CD4-positive, alpha-beta memory T cell (primary cell): ENCODE data around the gene SDHAF1. TPM values are rescaled to one million over a fixed set of nuclear protein-coding genes. Genes with fewer than 3 reads are reported as not detected.

ENCODE experiments used
- CTCF ChIA-PET: fragments of 350-600 bp; sonication (Branson Sonifier 250); formaldehyde crosslinking; loops from one replicate; lab custom pipeline; 2021; ENCODE audit warnings: inconsistent platforms; ENCODE audit not compliant: partially characterized antibody; lab: Charles Lee
- POLR2A ChIA-PET: fragments of 350-600 bp; sonication (Branson Sonifier 250); formaldehyde crosslinking; loops from one replicate; lab custom pipeline; 2021; ENCODE audit not compliant: partially characterized antibody; lab: Charles Lee
- DNase-seq, 5 donors: peaks; one replicate each; pipeline versions ENCODE4 v3.0.0 to v3.0.0-alpha.2; 2020 to 2022; ENCODE audit warnings: mixed read lengths in 1 of 5
- H3K27ac ChIP-seq: one replicate; pipeline ENCODE4 v1.7.0; 2013; ENCODE audit warnings: low read depth, low read length
- H3K27me3 ChIP-seq: 2 replicates; pipeline ENCODE4 v1.7.0; 2013; ENCODE audit warnings: mild to moderate bottlenecking, low read length, moderate library complexity; ENCODE audit not compliant: insufficient read depth
- H3K36me3 ChIP-seq: 2 replicates; pipeline ENCODE4 v1.7.0; 2013; ENCODE audit warnings: mild to moderate bottlenecking, low read length, moderate library complexity; ENCODE audit not compliant: insufficient read depth
- H3K4me1 ChIP-seq: 2 replicates; pipeline ENCODE4 v1.7.0; 2013; ENCODE audit warnings: mild to moderate bottlenecking, low read length, moderate library complexity; ENCODE audit not compliant: insufficient read depth
- H3K4me3 ChIP-seq, 2 donors: one replicate each; pipeline ENCODE4 v1.7.0; 2013; ENCODE audit warnings: low read length in 2 of 2, mild to moderate bottlenecking in 1 of 2
- H3K9me3 ChIP-seq, 2 donors: one replicate each; pipeline ENCODE4 v1.7.0; 2013; ENCODE audit warnings: low read length in 2 of 2, control low read depth in 1 of 2; ENCODE audit not compliant: control insufficient read depth in 1 of 2
- H3K27ac Mint-ChIP-seq, 7 donors: one replicate each; pipeline ENCODE4 v1.8.0; 2020 to 2021; ENCODE audit warnings: mixed read lengths in 7 of 7, mild to moderate bottlenecking in 6 of 7, inconsistent platforms in 3 of 7, moderate library complexity in 3 of 7
- H3K27me3 Mint-ChIP-seq, 2 donors: one replicate each; pipeline ENCODE4 v1.8.0; 2020 to 2021; ENCODE audit warnings: mixed read lengths in 2 of 2
- H3K36me3 Mint-ChIP-seq, 2 donors: one replicate each; pipeline ENCODE4 v1.8.0; 2020 to 2021; ENCODE audit warnings: mixed read lengths in 2 of 2, inconsistent platforms in 1 of 2, mild to moderate bottlenecking in 1 of 2
- H3K4me1 Mint-ChIP-seq, 4 donors: one replicate each; pipeline ENCODE4 v1.8.0; 2020 to 2021; ENCODE audit warnings: mixed read lengths in 4 of 4, mild to moderate bottlenecking in 1 of 4
- H3K4me3 Mint-ChIP-seq, 8 donors: one replicate each; pipeline ENCODE4 v1.8.0; 2020 to 2021; ENCODE audit warnings: mixed read lengths in 8 of 8, mild to moderate bottlenecking in 7 of 8, moderate library complexity in 6 of 8, inconsistent platforms in 3 of 8
- H3K9me3 Mint-ChIP-seq, 8 donors: one replicate each; pipeline ENCODE4 v1.8.0; 2020 to 2021; ENCODE audit warnings: mixed read lengths in 8 of 8, mild to moderate bottlenecking in 5 of 8, inconsistent platforms in 3 of 8, moderate library complexity in 1 of 8
- intact Hi-C: fragments of 100-400 bp; cut with micrococcal nuclease; formaldehyde crosslinking; loops from one replicate; pipeline ENCODE4 v1.15.1; 2023
- polyA plus RNA-seq, 2 donors: library from polyadenylated mRNA; unstranded; fragments of 300-500 nt; fragmentation: Illumina TruSeq; gene quantifications; one replicate each; pipeline ENCODE4 v1.2.3, GENCODE V29; 2021
- total RNA-seq, 2 experiments: library from RNA; stranded (reverse); gene quantifications; one replicate each; pipeline ENCODE4 v1.2.3, GENCODE V29; 2021

The SDHAF1 gene
- total and polyA plus RNA-seq, 4 experiments from 2014 or later: 21.9 to 41.3 (median 25.8) TPM

- no peaks in the 10 kb centered on the region for H3K9me3 ChIP-seq
- Mint-ChIP-seq H3K36me3 (peaks cover 4 to 13% of the 10 kb centered on the region in 2 donors), H3K27me3 (peaks cover 0 to 2% of the 10 kb centered on the region in 2 donors), H3K4me3 (peak overlapping the region in 7 of 8 donors; percentile 13 to 29 (median 25)), H3K4me1 (peaks cover 14 to 35% (median 26%) of the 10 kb centered on the region in 4 donors), H3K27ac (peak overlapping the region in 3 of 7 donors; percentile 14 to 62 (median 52)), H3K9me3 (peaks cover 0 to 2% (median 0%) of the 10 kb centered on the region in 8 donors)
- H3K36me3 ChIP-seq: no peaks in the 10 kb centered on the region
- intact Hi-C loops: no loop called here
- CTCF ChIA-PET: interaction anchor here (1.7 kb wide), 1 partner anchor 34 kb away, joined by 8 read pairs; no protein-coding TSS in a partner anchor
- no peaks in the 10 kb centered on the region for H3K27me3 ChIP-seq
- POLR2A ChIA-PET: interaction anchor here (0.7 to 1.5 kb wide), 2 partner anchors 40 to 120 kb away, joined by 3 to 8 read pairs; no protein-coding TSS in a partner anchor
- no peak for DNase-seq
- H3K4me1 ChIP-seq: peaks cover 26% of the 10 kb centered on the region
- no peak overlapping the region for H3K27ac ChIP-seq
- H3K4me3 ChIP-seq: no peak overlapping the region
Measured at GRCh38 chr19:35992907-35993765, 1.9 kb upstream of the SDHAF1 start.

GRCh38 chr19:35993923-35994598, 927 bp upstream of the SDHAF1 start:
- Mint-ChIP-seq H3K36me3 (peaks cover 4 to 13% of the 10 kb centered on the region in 2 donors), H3K27ac (peak overlapping the region in 5 of 7 donors; percentile 27 to 82 (median 48)), H3K4me3 (peak overlapping the region; percentile 47 to 96 (median 72)), H3K4me1 (peaks cover 14 to 38% (median 28%) of the 10 kb centered on the region in 4 donors), H3K9me3 (no peaks in the 10 kb centered on the region), H3K27me3 (no peaks in the 10 kb centered on the region)
- no peak for DNase-seq
- H3K4me3 ChIP-seq: no peak overlapping the region
- intact Hi-C loops: loop anchor here (2.0 kb wide), 1 partner anchor 121 kb away; the partner anchor contains the start of genes POLR2I and TBCB
- CTCF ChIA-PET: interaction anchor here (0.7 to 1.7 kb wide), 4 partner anchors 28 to 134 kb away, joined by 3 to 8 read pairs (median 4); no protein-coding TSS in a partner anchor
- H3K4me1 ChIP-seq: peaks cover 26% of the 10 kb centered on the region
- no peaks in the 10 kb centered on the region for H3K36me3 ChIP-seq
- POLR2A ChIA-PET: interaction anchor here (0.7 to 3.2 kb wide), 9 partner anchors 18 to 121 kb away, joined by 3 to 20 read pairs (median 8); partner anchors contain the start of genes ALKBH6, POLR2I, TBCB and THAP8
- no peaks in the 10 kb centered on the region for H3K27me3 ChIP-seq
- H3K27ac ChIP-seq: no peak overlapping the region
- H3K9me3 ChIP-seq: no peaks in the 10 kb centered on the region

- H3K4me1 ChIP-seq: peaks cover 26% of the 10 kb centered on the region
- H3K9me3 ChIP-seq: no peaks in the 10 kb centered on the region
- H3K4me3 ChIP-seq: no peak overlapping the region
- H3K36me3 Mint-ChIP-seq: peaks cover 7 to 30% of the 10 kb centered on the region in 2 donors
- H3K27ac ChIP-seq: peak overlapping the region; percentile 71
- no peaks in the 10 kb centered on the region for H3K27me3 Mint-ChIP-seq
- intact Hi-C loops: no loop called here
- H3K36me3 ChIP-seq: no peaks in the 10 kb centered on the region
- peak overlapping the region; percentile 19 to 96 (median 83) for H3K27ac Mint-ChIP-seq
- H3K4me3 Mint-ChIP-seq: peak overlapping the region; percentile 85 to 91 (median 88)
- ChIA-PET CTCF (interaction anchor here (1.0 to 1.2 kb wide), 3 partner anchors 38 to 132 kb away, joined by 3 read pairs; no protein-coding TSS in a partner anchor), POLR2A (interaction anchor here (1.2 to 3.2 kb wide), 3 partner anchors 45 to 118 kb away, joined by 3 to 15 read pairs (median 3); partner anchors contain the start of genes POLR2I, TBCB, THAP8 and WDR62)
- no peak for DNase-seq
- peaks cover 23 to 56% (median 43%) of the 10 kb centered on the region in 4 donors for H3K4me1 Mint-ChIP-seq
- no peaks in the 10 kb centered on the region for H3K9me3 Mint-ChIP-seq
- H3K27me3 ChIP-seq: no peaks in the 10 kb centered on the region
Measured at GRCh38 chr19:35996777-35997176, 1.8 kb downstream of the SDHAF1 start.

- ChIA-PET POLR2A (interaction anchor here (0.6 to 1.2 kb wide), 3 partner anchors 12 to 72 kb away, joined by 3 read pairs; partner anchors contain the start of genes ALKBH6 and THAP8), CTCF (interaction anchor here (0.5 to 1.1 kb wide), 4 partner anchors 169 to 547 kb away, joined by 3 to 4 read pairs (median 4); no protein-coding TSS in a partner anchor)
- Histone ChIP-seq H3K4me1 (peaks cover 8% of the 10 kb centered on the region), H3K36me3 (no peaks in the 10 kb centered on the region), H3K9me3 (no peaks in the 10 kb centered on the region), H3K4me3 (no peak overlapping the region), H3K27me3 (no peaks in the 10 kb centered on the region), H3K27ac (no peak overlapping the region)
- DNase-seq: no peak
- intact Hi-C loops: no loop called here
- Mint-ChIP-seq H3K4me1 (peaks cover 22 to 35% (median 29%) of the 10 kb centered on the region in 4 donors), H3K36me3 (peaks cover 7 to 25% of the 10 kb centered on the region in 2 donors), H3K4me3 (no peak overlapping the region), H3K27me3 (no peaks in the 10 kb centered on the region), H3K9me3 (no peaks in the 10 kb centered on the region), H3K27ac (no peak overlapping the region)
Measured at GRCh38 chr19:36001605-36002004, 6.6 kb downstream of the SDHAF1 start.

GRCh38 chr19:36003284-36003683, 8.3 kb downstream of the SDHAF1 start:
- POLR2A ChIA-PET: interaction anchor here (1.4 kb wide), 1 partner anchor 11 kb away, joined by 3 read pairs; the partner anchor contains the start of gene ALKBH6
- no peaks in the 10 kb centered on the region for H3K27me3 Mint-ChIP-seq

GRCh38 chr19:36006955-36007354, 12.0 kb downstream of the SDHAF1 start:
- POLR2A ChIA-PET: interaction anchor here (0.7 kb wide), 1 partner anchor 48 kb away, joined by 3 read pairs; no protein-coding TSS in a partner anchor
- H3K4me3 Mint-ChIP-seq: no peak overlapping the region

More at GRCh38 chr19:36003284-36003683, 8.3 kb downstream of the SDHAF1 start:
- H3K36me3 ChIP-seq: no peaks in the 10 kb centered on the region
- CTCF ChIA-PET: no interaction called here
- no peaks in the 10 kb centered on the region for H3K9me3 ChIP-seq
- H3K4me3 ChIP-seq: no peak overlapping the region
- H3K27me3 ChIP-seq: no peaks in the 10 kb centered on the region
- DNase-seq: no peak
- Mint-ChIP-seq H3K27ac (peak overlapping the region in 1 of 7 donors; percentile 70), H3K4me3 (peak overlapping the region in 1 of 8 donors; percentile 18), H3K9me3 (no peaks in the 10 kb centered on the region), H3K4me1 (peaks cover 15 to 25% (median 19%) of the 10 kb centered on the region in 4 donors), H3K36me3 (peaks cover 3 to 17% of the 10 kb centered on the region in 2 donors)
- no peaks in the 10 kb centered on the region for H3K4me1 ChIP-seq
- no peak overlapping the region for H3K27ac ChIP-seq
- intact Hi-C loops: no loop called here

More at GRCh38 chr19:36006955-36007354, 12.0 kb downstream of the SDHAF1 start:
- Histone ChIP-seq H3K9me3 (no peaks in the 10 kb centered on the region), H3K27ac (no peak overlapping the region), H3K36me3 (no peaks in the 10 kb centered on the region), H3K4me3 (no peak overlapping the region), H3K27me3 (no peaks in the 10 kb centered on the region), H3K4me1 (peaks cover 13% of the 10 kb centered on the region)
- H3K9me3 Mint-ChIP-seq: no peaks in the 10 kb centered on the region
- peaks cover 12 to 18% (median 15%) of the 10 kb centered on the region in 4 donors for H3K4me1 Mint-ChIP-seq
- no peak for DNase-seq
- no peaks in the 10 kb centered on the region for H3K36me3 Mint-ChIP-seq
- H3K27me3 Mint-ChIP-seq: no peaks in the 10 kb centered on the region
- H3K27ac Mint-ChIP-seq: no peak overlapping the region
- intact Hi-C loops: no loop called here
- CTCF ChIA-PET: no interaction called here
